Sigmoid colon (tissue), 7 donors: ENCODE results near the gene PSME1. TPM values are rescaled to one million over a fixed set of nuclear protein-coding genes. Genes with fewer than 3 reads are reported as not detected.
"Not testable (repeated sequence)": the region's sequence is repeated elsewhere in the genome, so short reads cannot be mapped to it uniquely, and the experiment has no call there.

Experiments used
- DNase-seq: peaks from one replicate; pipeline ENCODE4 v3.0.0-alpha.2; 2019
- H3K27ac ChIP-seq, 4 donors: fragments of 200-600 bp; sonication (generic); one replicate each; pipeline ENCODE4 v1.5.1; 2016 to 2019; ENCODE audit warnings: mild to moderate bottlenecking in 1 of 4
- H3K27me3 ChIP-seq, 3 donors: fragments of 200-600 bp; sonication (generic); one replicate each; pipeline ENCODE4 v1.5.1; 2019; ENCODE audit warnings: mild to moderate bottlenecking in 1 of 3
- H3K36me3 ChIP-seq, 4 donors: fragments of 200-600 bp; sonication (generic); one replicate each; pipeline ENCODE4 v1.5.1; 2016 to 2019
- H3K4me1 ChIP-seq, 4 donors: fragments of 200-600 bp; sonication (generic); one replicate each; pipeline ENCODE4 v1.5.1; 2017 to 2019
- H3K4me3 ChIP-seq, 4 donors: fragments of 200-600 bp; sonication (generic); one replicate each; pipeline ENCODE4 v1.5.1; 2017 to 2019; ENCODE audit warnings: mild to moderate bottlenecking in 2 of 4, moderate library complexity in 1 of 4
- H3K9me3 ChIP-seq, 4 donors: fragments of 200-600 bp in 3 of 4; sonication (generic) in 3 of 4; one replicate each; pipeline versions ENCODE4 v1.5.1 to v1.6.1; 2013 to 2019
- CTCF ChIP-seq, 4 experiments: fragments of 450-650 bp in 3 of 4; fragments of 200-600 bp in 1 of 4; IDR thresholded peaks; one replicate each; pipeline ENCODE4 v1.5.1; 2016 to 2019; ENCODE audit warnings: antibody characterized with exemption in 4 of 4, mild to moderate bottlenecking in 3 of 4, moderate library complexity in 2 of 4
- EP300 ChIP-seq, 4 donors: sonication (generic); formaldehyde crosslinking; IDR thresholded peaks; one replicate each; pipeline ENCODE4 v1.6.1; 2017; ENCODE audit warnings: antibody characterized with exemption in 4 of 4
- POLR2A ChIP-seq, 2 donors: fragments of 450-650 bp; IDR thresholded peaks; one replicate each; pipeline ENCODE4 v1.6.1; 2016; ENCODE audit warnings: antibody characterized with exemption in 2 of 2, mild to moderate bottlenecking in 2 of 2, moderate library complexity in 2 of 2
- POLR2AphosphoS5 ChIP-seq, 4 donors: sonication (generic); formaldehyde crosslinking; IDR thresholded peaks; one replicate each; pipeline ENCODE4 v1.6.1; 2017; ENCODE audit warnings: antibody characterized with exemption in 4 of 4
- WGBS, 2 donors: extraction: QIAGEN DNeasy Blood & Tissue Kit; methylation state at CpG; one replicate each; pipeline ENCODE4 v1.1.7; 2013; 5-methylcytosine and 5-hydroxymethylcytosine counted together
- intact Hi-C: fragments of 100-400 bp; cut with DNase I; formaldehyde crosslinking; loops from one replicate; pipeline ENCODE4 v1.15.1; 2023
- polyA plus RNA-seq, 3 donors: library from polyadenylated mRNA; stranded (reverse); fragments of 200-250 nt; gene quantifications; one replicate each; pipeline ENCODE4 v1.2.3, GENCODE V29; 2013
- total RNA-seq, 4 donors: library from RNA; depleted of rRNA; stranded (reverse); fragments of >200 nt; gene quantifications; one replicate each; pipeline ENCODE4 v1.1.0, GENCODE V29; 2016
- donor health status: healthy with polysubstance abuse.
- donor health status: Bipolar disorder and iron deficiency.
- donor health status: healthy.

PSME1 gene
- total and polyA plus RNA-seq, 7 donors: 129 to 438 (median 186) TPM

GRCh38 chr14:24103451-24103850 lies 32.5 kb upstream of the PSME1 start:
- 95% methylated on average over 13 of the region's 13 CpGs for WGBS, 2 donors
- H3K4me1 ChIP-seq: peaks cover 0 to under 1% (median 0%) of the 10 kb centered on the region in 4 donors
- peaks cover 0 to 9% (median 0%) of the 10 kb centered on the region in 4 donors for H3K36me3 ChIP-seq
- no peak for TF ChIP-seq POLR2AphosphoS5 (IDR thresholded peaks at IDR 0.05)
- TF ChIP-seq EP300 (IDR thresholded peaks at IDR 0.05): no peak
- no peak for TF ChIP-seq CTCF (IDR thresholded peaks at IDR 0.05)
- no peak for TF ChIP-seq POLR2A (IDR thresholded peaks at IDR 0.05)
- H3K27me3 ChIP-seq: no peaks in the 10 kb centered on the region
- no peaks in the 10 kb centered on the region for H3K9me3 ChIP-seq
- H3K4me3 ChIP-seq: no peak overlapping the region
- no peak overlapping the region for H3K27ac ChIP-seq
- intact Hi-C loops: no loop called here
- DNase-seq: no peak

GRCh38 chr14:24105609-24106239 lies 30.3 kb upstream of the PSME1 start:
- H3K4me1 ChIP-seq, DNase-seq, H3K27ac ChIP-seq, H3K36me3 ChIP-seq, H3K27me3 ChIP-seq, H3K9me3 ChIP-seq, H3K4me3 ChIP-seq: not testable (repeated sequence)
- 91 to 93% methylated on average over 8 of the region's 8 CpGs for WGBS, 2 donors
- intact Hi-C loops: loop anchor here (5.0 kb wide), 1 partner anchor 93 kb away; no protein-coding TSS in a partner anchor

GRCh38 chr14:24106672-24107271 lies 29.2 kb upstream of the PSME1 start:
- no peaks in the 10 kb centered on the region for H3K9me3 ChIP-seq
- no peak overlapping the region for H3K27ac ChIP-seq
- H3K36me3 ChIP-seq: no peaks in the 10 kb centered on the region
- H3K27me3 ChIP-seq: no peaks in the 10 kb centered on the region
- TF ChIP-seq CTCF (IDR thresholded peaks at IDR 0.05): no peak
- no peak for TF ChIP-seq POLR2A (IDR thresholded peaks at IDR 0.05)
- TF ChIP-seq EP300 (IDR thresholded peaks at IDR 0.05): no peak
- TF ChIP-seq POLR2AphosphoS5 (IDR thresholded peaks at IDR 0.05): no peak
- peaks cover 0 to 9% (median 0%) of the 10 kb centered on the region in 4 donors for H3K4me1 ChIP-seq
- no peak overlapping the region for H3K4me3 ChIP-seq
- DNase-seq: no peak
- intact Hi-C loops: loop anchor here (1.0 to 5.0 kb wide), 2 partner anchors 12 to 94 kb away; partner anchors contain the start of gene PCK2
- 91% methylated on average over 4 of the region's 4 CpGs for WGBS, 2 donors

- peak overlapping the region in 1 of 4 donors; percentile 0 for H3K27ac ChIP-seq
- no peaks in the 10 kb centered on the region for H3K36me3 ChIP-seq
- intact Hi-C loops: loop anchor here (1.0 to 5.0 kb wide), 2 partner anchors 50 to 96 kb away; no protein-coding TSS in a partner anchor
- peaks cover 0 to 12% (median 2%) of the 10 kb centered on the region in 4 donors for H3K4me1 ChIP-seq
- DNase-seq: no peak
- H3K9me3 ChIP-seq: no peaks in the 10 kb centered on the region
- no peaks in the 10 kb centered on the region for H3K27me3 ChIP-seq
- no peak for TF ChIP-seq POLR2AphosphoS5 (IDR thresholded peaks at IDR 0.05)
- TF ChIP-seq POLR2A (IDR thresholded peaks at IDR 0.05): no peak
- TF ChIP-seq CTCF (IDR thresholded peaks at IDR 0.05): no peak
- no peak for TF ChIP-seq EP300 (IDR thresholded peaks at IDR 0.05)
- WGBS, 2 donors: 38 to 50% methylated on average over 5 of the region's 5 CpGs
- H3K4me3 ChIP-seq: no peak overlapping the region
Measured at GRCh38 chr14:24108336-24108874, 27.6 kb upstream of the PSME1 start.

- Histone ChIP-seq H3K9me3 (no peaks in the 10 kb centered on the region), H3K27me3 (no peaks in the 10 kb centered on the region), H3K27ac (no peak overlapping the region), H3K36me3 (no peaks in the 10 kb centered on the region), H3K4me3 (no peak overlapping the region), H3K4me1 (peaks cover 0 to 14% (median 5%) of the 10 kb centered on the region in 4 donors)
- intact Hi-C loops: loop anchor here (10.0 kb wide), 1 partner anchor 555 kb away; the partner anchor contains the start of genes THTPA and ZFHX2
- 76 to 86% methylated on average over 9 of the region's 9 CpGs for WGBS, 2 donors
- DNase-seq: no peak
- TF ChIP-seq POLR2AphosphoS5 (IDR thresholded peaks at IDR 0.05) (no peak), CTCF (IDR thresholded peaks at IDR 0.05) (no peak), EP300 (IDR thresholded peaks at IDR 0.05) (no peak), POLR2A (IDR thresholded peaks at IDR 0.05) (no peak)
Measured at GRCh38 chr14:24110060-24110459, 25.9 kb upstream of the PSME1 start.
